Forelimb muscle (tissue), 1 donor: ENCODE data around the gene CLDN15. TPM values are rescaled to one million over a fixed set of nuclear protein-coding genes. Genes with fewer than 3 reads are reported as not detected.
"Not testable (repeated sequence)": the region's sequence is repeated elsewhere in the genome, so short reads cannot be mapped to it uniquely, and the experiment has no call there.

Experiments
- DNase-seq: peaks from one replicate; pipeline ENCODE4 v3.0.0-alpha.2; 2013; ENCODE audit warnings: low read depth
- polyA plus RNA-seq: library from polyadenylated mRNA; unstranded; fragments of 120-200 nt; gene quantifications from one replicate; pipeline ENCODE4 v1.2.1, GENCODE V29; 2013; ENCODE audit not compliant: insufficient read length

Gene CLDN15
- polyA plus RNA-seq, 1 donor: 7.4 TPM

GRCh38 chr7:101200504-101200861 is 37.1 kb downstream of the CLDN15 start:
- DNase-seq: no peak

GRCh38 chr7:101199522-101199921 is 38.1 kb downstream of the CLDN15 start:
- DNase-seq: not testable (repeated sequence)

- DNase-seq: no peak
Measured at GRCh38 chr7:101198476-101198875, 39.1 kb downstream of the CLDN15 start.

- DNase-seq: no peak
Measured at GRCh38 chr7:101197991-101198390, 39.6 kb downstream of the CLDN15 start.

GRCh38 chr7:101195884-101196283 is 41.7 kb downstream of the CLDN15 start:
- no peak for DNase-seq

GRCh38 chr7:101189109-101189508 is 48.5 kb downstream of the CLDN15 start:
- DNase-seq: no peak

GRCh38 chr7:101186844-101187428 is 50.7 kb downstream of the CLDN15 start:
- no peak for DNase-seq

GRCh38 chr7:101186194-101186593 is 51.4 kb downstream of the CLDN15 start:
- no peak for DNase-seq

GRCh38 chr7:101185258-101185839 is 52.3 kb downstream of the CLDN15 start:
- DNase-seq: no peak

Other genes starting within 250 kb of the CLDN15 start
- gene MUC17, start 217.7 kb downstream of the CLDN15 start, polyA plus RNA-seq: not detected
- gene TRIM56, start 152.3 kb downstream of the CLDN15 start, polyA plus RNA-seq: 7.6 TPM
- gene SERPINE1, start 110.7 kb downstream of the CLDN15 start, polyA plus RNA-seq: 5.6 TPM
- 17.7 TPM for gene AP1S1, start 83.3 kb downstream of the CLDN15 start, polyA plus RNA-seq
- not detected for gene VGF, start 72.2 kb downstream of the CLDN15 start, polyA plus RNA-seq
- not detected for gene NAT16, start 57.5 kb downstream of the CLDN15 start, polyA plus RNA-seq
- not detected for gene MOGAT3, start 36.8 kb downstream of the CLDN15 start, polyA plus RNA-seq
- gene PLOD3, start 20.2 kb downstream of the CLDN15 start, polyA plus RNA-seq: 41.4 TPM
- 46.5 TPM for gene ZNHIT1, start 19.6 kb downstream of the CLDN15 start, polyA plus RNA-seq
- 125 TPM for gene FIS1, start 7.3 kb upstream of the CLDN15 start, polyA plus RNA-seq
- 25.7 TPM for gene IFT22, start 84.0 kb upstream of the CLDN15 start, polyA plus RNA-seq
- gene COL26A1, start 125.1 kb upstream of the CLDN15 start, polyA plus RNA-seq: 1.5 TPM